H9 (cell line): ENCODE measurements around the gene EDN1. TPM values are rescaled to one million over a fixed set of nuclear protein-coding genes. Genes with fewer than 3 reads are reported as not detected.

Experiments
- DNase-seq: peaks from one replicate; pipeline ENCODE4 v3.0.0-alpha.2; 2017
- H2AFZ ChIP-seq: one replicate; pipeline ENCODE4 v1.6.1; 2013; ENCODE audit warnings: mild to moderate bottlenecking, low read length, control low read depth, moderate library complexity
- H2AK5ac ChIP-seq: 2 replicates; pipeline ENCODE4 v1.6.1; 2013; ENCODE audit warnings: low read length, control low read depth, mixed read lengths; ENCODE audit not compliant: insufficient read length
- H2BK120ac ChIP-seq: one replicate; pipeline ENCODE4 v1.6.1; 2013; ENCODE audit warnings: low read depth, mild to moderate bottlenecking, low read length, control low read depth, inconsistent platforms; ENCODE audit not compliant: poor library complexity, severe bottlenecking
- H2BK12ac ChIP-seq: 2 replicates; pipeline ENCODE4 v1.6.1; 2013; ENCODE audit warnings: low read length, control low read depth, mixed read lengths, low read depth; ENCODE audit not compliant: insufficient read length
- H2BK15ac ChIP-seq: 2 replicates; pipeline ENCODE4 v1.6.1; 2013; ENCODE audit warnings: low read depth, low read length, control low read depth
- H2BK20ac ChIP-seq: one replicate; pipeline ENCODE4 v1.6.1; 2013; ENCODE audit warnings: low read depth, mild to moderate bottlenecking, low read length, control low read depth, inconsistent platforms; ENCODE audit not compliant: poor library complexity, severe bottlenecking
- H2BK5ac ChIP-seq: 2 replicates; pipeline ENCODE4 v1.6.1; 2013; ENCODE audit warnings: low read length, control low read depth, mixed read lengths; ENCODE audit not compliant: insufficient read length
- H3K14ac ChIP-seq: 2 replicates; pipeline ENCODE4 v1.6.1; 2013; ENCODE audit warnings: low read length, control low read depth; ENCODE audit not compliant: insufficient read depth
- H3K18ac ChIP-seq: 2 replicates; pipeline ENCODE4 v1.6.1; 2013; ENCODE audit warnings: low read depth, mild to moderate bottlenecking, mixed read lengths, low read length, control low read depth; ENCODE audit not compliant: insufficient read length
- H3K23ac ChIP-seq: 2 replicates; pipeline ENCODE4 v1.6.1; 2013; ENCODE audit warnings: low read length, control low read depth, mixed read lengths, low read depth; ENCODE audit not compliant: insufficient read length
- H3K23me2 ChIP-seq: 2 replicates; pipeline ENCODE4 v1.6.1; 2013; ENCODE audit warnings: low read depth, mild to moderate bottlenecking, mixed read lengths, low read length, control low read depth; ENCODE audit not compliant: insufficient read length, poor library complexity, severe bottlenecking
- H3K27ac ChIP-seq: 2 replicates; pipeline ENCODE4 v1.5.1; 2013; ENCODE audit warnings: low read length, control low read depth, mixed read lengths, low read depth; ENCODE audit not compliant: insufficient read length
- H3K27me3 ChIP-seq: 2 replicates; pipeline ENCODE4 v1.6.1; 2013; ENCODE audit warnings: low read length, control low read depth, inconsistent platforms; ENCODE audit not compliant: insufficient read depth
- H3K4ac ChIP-seq: 2 replicates; pipeline ENCODE4 v1.6.1; 2013; ENCODE audit warnings: low read depth, mild to moderate bottlenecking, control low read depth, inconsistent platforms, low read length, moderate library complexity
- H3K4me1 ChIP-seq: 2 replicates; pipeline ENCODE4 v1.6.1; 2013; ENCODE audit warnings: low read length, control low read depth, inconsistent platforms; ENCODE audit not compliant: insufficient read depth
- H3K4me2 ChIP-seq: 2 replicates; pipeline ENCODE4 v1.6.1; 2013; ENCODE audit warnings: low read length, control low read depth, mixed read lengths; ENCODE audit not compliant: insufficient read length, insufficient read depth
- H3K56ac ChIP-seq: 2 replicates; pipeline ENCODE4 v1.6.1; 2013; ENCODE audit warnings: low read depth, mild to moderate bottlenecking, mixed read lengths, low read length, control low read depth; ENCODE audit not compliant: insufficient read length
- H3K79me1 ChIP-seq: 2 replicates; pipeline ENCODE4 v1.6.1; 2013; ENCODE audit warnings: low read depth, mild to moderate bottlenecking, moderate library complexity, low read length, control low read depth, inconsistent platforms; ENCODE audit not compliant: insufficient read depth, poor library complexity, severe bottlenecking
- H3K79me2 ChIP-seq: 2 replicates; pipeline ENCODE4 v1.6.1; 2013; ENCODE audit warnings: low read length, control low read depth, inconsistent platforms; ENCODE audit not compliant: insufficient read depth
- H3K9ac ChIP-seq: 2 replicates; pipeline ENCODE4 v1.6.1; 2013; ENCODE audit warnings: low read length, control low read depth, mixed read lengths; ENCODE audit not compliant: insufficient read length; ENCODE audit errors: extremely low read depth
- H3K9me3 ChIP-seq: one replicate; pipeline ENCODE4 v1.6.1; 2013; ENCODE audit warnings: low read depth, low read length, inconsistent platforms; ENCODE audit not compliant: control insufficient read depth
- H3T11ph ChIP-seq: one replicate; pipeline ENCODE4 v1.6.1; 2013; ENCODE audit warnings: mild to moderate bottlenecking, low read length, control low read depth, inconsistent platforms
- H4K20me1 ChIP-seq: one replicate; pipeline ENCODE4 v1.6.1; 2013; ENCODE audit not compliant: control insufficient read depth, insufficient read length, insufficient read depth
- H4K5ac ChIP-seq: 2 replicates; pipeline ENCODE4 v1.6.1; 2013; ENCODE audit warnings: low read depth, mild to moderate bottlenecking, mixed read lengths, low read length, control low read depth; ENCODE audit not compliant: insufficient read length
- H4K8ac ChIP-seq: replicated peaks from 2 replicates; pipeline ENCODE4 v1.6.1; 2013; ENCODE audit warnings: low read length, control low read depth, mixed read lengths, low read depth; ENCODE audit not compliant: insufficient read length
- H4K91ac ChIP-seq: 2 replicates; pipeline ENCODE4 v1.6.1; 2013; ENCODE audit warnings: low read depth, mild to moderate bottlenecking, moderate library complexity, mixed read lengths, low read length, control low read depth; ENCODE audit not compliant: insufficient read length
- H3K27ac Mint-ChIP-seq, 3 experiments: 2 replicates in 2 of 3; 3 replicates in 1 of 3; pipeline ENCODE4 v1.8.0; 2020 to 2021; ENCODE audit warnings: mixed read lengths in 3 of 3, mild to moderate bottlenecking in 1 of 3, moderate library complexity in 1 of 3
- H3K27me3 Mint-ChIP-seq: 2 replicates; pipeline ENCODE4 v1.8.0; 2021; ENCODE audit warnings: low read depth, mild to moderate bottlenecking, moderate library complexity, mixed read lengths
- H3K36me3 Mint-ChIP-seq, 3 experiments: 2 replicates in 2 of 3; 3 replicates in 1 of 3; pipeline ENCODE4 v1.8.0; 2020 to 2021; ENCODE audit warnings: low read depth in 3 of 3, mixed read lengths in 3 of 3; ENCODE audit not compliant: insufficient read depth in 1 of 3
- H3K4me1 Mint-ChIP-seq, 2 experiments: 2 replicates each; pipeline ENCODE4 v1.8.0; 2020; ENCODE audit warnings: mixed read lengths in 2 of 2
- H3K4me3 Mint-ChIP-seq, 2 experiments: 2 replicates in 1 of 2; 3 replicates in 1 of 2; pipeline ENCODE4 v1.8.0; 2020 to 2021; ENCODE audit warnings: mild to moderate bottlenecking in 2 of 2, mixed read lengths in 2 of 2, moderate library complexity in 1 of 2
- H3K9me3 Mint-ChIP-seq, 2 experiments: 2 replicates in 1 of 2; 3 replicates in 1 of 2; pipeline ENCODE4 v1.8.0; 2020; ENCODE audit warnings: mild to moderate bottlenecking in 2 of 2, mixed read lengths in 2 of 2, moderate library complexity in 1 of 2
- WGBS: extraction: QIAGEN DNeasy Blood & Tissue Kit; methylation state at CpG from one replicate; pipeline ENCODE4 v1.1.7; 2013; ENCODE audit warnings: missing lambda C conversion rate, low lambda C conversion rate, mixed read lengths; ENCODE audit not compliant: insufficient read length; ENCODE audit errors: extremely low coverage; 5-methylcytosine and 5-hydroxymethylcytosine counted together
- total RNA-seq: library from RNA; stranded (reverse); gene quantifications from 2 replicates; pipeline ENCODE4 v1.2.1, GENCODE V29; 2021
- TF ChIP-seq, protein P1 (sequence below): fragments of 200-600 bp; sonication (generic); conservative IDR thresholded peaks from 3 replicates; pipeline ENCODE4 v1.8.0; 2021; ENCODE audit warnings: antibody characterized with exemption, mild to moderate bottlenecking

EDN1 gene
- total RNA-seq, 1 experiment from 2014 or later, result 2.1 TPM

DNA sequence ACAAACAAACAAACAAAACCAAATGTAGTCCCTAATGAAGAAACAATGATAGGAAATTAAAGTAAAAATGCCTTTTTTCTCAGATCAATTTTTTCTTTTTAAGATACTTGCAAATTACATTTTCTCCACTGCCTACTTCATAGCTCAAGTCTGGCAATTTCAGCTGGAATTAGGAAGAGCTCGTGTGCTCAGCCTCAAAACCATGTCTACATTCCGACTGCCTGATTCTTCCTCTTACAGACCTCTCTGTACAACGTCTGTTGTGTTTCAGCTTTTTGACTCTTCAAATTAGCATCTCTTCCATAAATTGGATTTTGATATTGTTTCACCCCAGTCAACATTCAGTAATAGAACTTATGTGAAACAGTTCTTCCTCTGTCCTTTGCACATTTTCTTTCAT lies 9.3 kb upstream of the EDN1 start:
- H3K9me3 Mint-ChIP-seq, result no peaks in the 10 kb centered on the region; a peak in 1 of 5 replicates
- Histone ChIP-seq H3K23ac (no peak overlapping the region), H3K79me2 (no peaks in the 10 kb centered on the region), H2BK15ac (no peak overlapping the region), H4K91ac (no peak overlapping the region), H3K9ac (no peak overlapping the region), H3K4me1 (no peaks in the 10 kb centered on the region), H3K4ac (no peak overlapping the region), H3K18ac (no peak overlapping the region), H3K79me1 (no peaks in the 10 kb centered on the region), H4K20me1 (no peaks in the 10 kb centered on the region), H3K14ac (no peak overlapping the region), H2BK120ac (no peak overlapping the region), H2AK5ac (no peak overlapping the region), H3K56ac (no peak overlapping the region), H4K8ac (no peak overlapping the region), H3K27me3 (no peaks in the 10 kb centered on the region), H3K23me2 (no peaks in the 10 kb centered on the region), H3K9me3 (no peaks in the 10 kb centered on the region), H3T11ph (no peak overlapping the region), H2BK12ac (no peak overlapping the region), H2BK5ac (no peak overlapping the region), H2BK20ac (no peak overlapping the region), H2AFZ (no peak overlapping the region), H3K27ac (no peak overlapping the region), H3K4me2 (no peak overlapping the region), H4K5ac (no peak overlapping the region)
- no peaks in the 10 kb centered on the region for H3K4me1 Mint-ChIP-seq
- TF ChIP-seq, protein P1, sequence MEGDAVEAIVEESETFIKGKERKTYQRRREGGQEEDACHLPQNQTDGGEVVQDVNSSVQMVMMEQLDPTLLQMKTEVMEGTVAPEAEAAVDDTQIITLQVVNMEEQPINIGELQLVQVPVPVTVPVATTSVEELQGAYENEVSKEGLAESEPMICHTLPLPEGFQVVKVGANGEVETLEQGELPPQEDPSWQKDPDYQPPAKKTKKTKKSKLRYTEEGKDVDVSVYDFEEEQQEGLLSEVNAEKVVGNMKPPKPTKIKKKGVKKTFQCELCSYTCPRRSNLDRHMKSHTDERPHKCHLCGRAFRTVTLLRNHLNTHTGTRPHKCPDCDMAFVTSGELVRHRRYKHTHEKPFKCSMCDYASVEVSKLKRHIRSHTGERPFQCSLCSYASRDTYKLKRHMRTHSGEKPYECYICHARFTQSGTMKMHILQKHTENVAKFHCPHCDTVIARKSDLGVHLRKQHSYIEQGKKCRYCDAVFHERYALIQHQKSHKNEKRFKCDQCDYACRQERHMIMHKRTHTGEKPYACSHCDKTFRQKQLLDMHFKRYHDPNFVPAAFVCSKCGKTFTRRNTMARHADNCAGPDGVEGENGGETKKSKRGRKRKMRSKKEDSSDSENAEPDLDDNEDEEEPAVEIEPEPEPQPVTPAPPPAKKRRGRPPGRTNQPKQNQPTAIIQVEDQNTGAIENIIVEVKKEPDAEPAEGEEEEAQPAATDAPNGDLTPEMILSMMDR, result no peak
- no peak overlapping the region for H3K27ac Mint-ChIP-seq
- DNase-seq, result no peak
- no peak overlapping the region for H3K4me3 Mint-ChIP-seq
- WGBS, result no CpG with 5 or more reads among the region's 3 CpGs
- H3K27me3 Mint-ChIP-seq, result no peaks in the 10 kb centered on the region; the same call in 1 of the 2 replicates
- H3K36me3 Mint-ChIP-seq, result no peaks in the 10 kb centered on the region
